GM23248 (cell line): ENCODE measurements around the gene ATF2.

Experiments used
- EZH2 ChIP-seq: fragments of 200-600 bp; sonication (generic); IDR thresholded peaks from 2 replicates; pipeline ENCODE4 v1.6.1; 2018; ENCODE audit warnings: antibody characterized with exemption, mild to moderate bottlenecking; ENCODE audit not compliant: insufficient read depth, poor library complexity, severe bottlenecking
- EZH2phosphoT487 ChIP-seq: fragments of 200-600 bp; sonication (generic); IDR thresholded peaks from 2 replicates; pipeline ENCODE4 v1.6.1; 2018; ENCODE audit warnings: antibody characterized with exemption, moderate library complexity, mild to moderate bottlenecking, low read depth; ENCODE audit not compliant: insufficient read depth

DNA sequence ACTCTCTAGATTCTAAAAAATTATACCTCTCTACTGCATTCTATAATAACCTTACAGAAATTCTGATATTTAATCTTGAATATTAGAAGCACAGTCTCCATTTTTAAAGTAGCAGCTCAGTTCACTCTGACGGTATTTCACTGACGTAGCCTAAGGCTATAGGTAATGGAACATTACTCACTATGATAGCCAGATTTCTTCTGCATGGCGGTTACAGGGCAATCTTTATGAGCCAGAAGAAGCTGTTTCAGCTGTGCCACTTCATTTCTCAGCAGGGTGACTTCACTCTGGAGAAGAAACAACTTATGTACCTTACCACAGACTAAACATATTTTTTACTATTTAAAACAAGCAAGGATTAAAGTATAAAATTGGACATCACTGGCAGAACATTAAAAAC, 87.5 kb downstream of the ATF2 start:
- no peak for TF ChIP-seq EZH2phosphoT487
- no peak for TF ChIP-seq EZH2
